Measurements from ENCODE around the gene SLC4A5.

GRCh38 chr2:74235041-74235440 lies 108.2 kb downstream of the SLC4A5 start:
- TF ChIP-seq REST (tag by site-specific recombination; IDR thresholded peaks at IDR 0.05) = no peak
- TF ChIP-seq ZNF76 (tag by site-specific recombination; IDR thresholded peaks at IDR 0.05; ENCODE audit: borderline replicate concordance, low read depth) = no peak
- no peak for TF ChIP-seq AEBP2 (tag by site-specific recombination; IDR thresholded peaks at IDR 0.05; ENCODE audit: borderline replicate concordance)
- no peak for TF ChIP-seq GLIS2 (tag by site-specific recombination; IDR thresholded peaks at IDR 0.05)
- no peak for TF ChIP-seq CTCF (tag by site-specific recombination; IDR thresholded peaks at IDR 0.05)
- no peak for TF ChIP-seq ZFP37 (tag by site-specific recombination; IDR thresholded peaks at IDR 0.05)
- TF ChIP-seq ZBTB44 (tag by site-specific recombination; IDR thresholded peaks at IDR 0.05) = no peak
- TF ChIP-seq KLF9 (tag by site-specific recombination; IDR thresholded peaks at IDR 0.05; ENCODE audit: low read depth) = no peak

All from HEK293 (cell line).